Measurements from ENCODE around the gene SLC7A14. TPM values are rescaled to one million over a fixed set of nuclear protein-coding genes. Genes with fewer than 3 reads are reported as not detected.

Gene SLC7A14
- total and polyA plus RNA-seq, 12 donors: under 0.01 TPM; not detected in 11

DNA sequence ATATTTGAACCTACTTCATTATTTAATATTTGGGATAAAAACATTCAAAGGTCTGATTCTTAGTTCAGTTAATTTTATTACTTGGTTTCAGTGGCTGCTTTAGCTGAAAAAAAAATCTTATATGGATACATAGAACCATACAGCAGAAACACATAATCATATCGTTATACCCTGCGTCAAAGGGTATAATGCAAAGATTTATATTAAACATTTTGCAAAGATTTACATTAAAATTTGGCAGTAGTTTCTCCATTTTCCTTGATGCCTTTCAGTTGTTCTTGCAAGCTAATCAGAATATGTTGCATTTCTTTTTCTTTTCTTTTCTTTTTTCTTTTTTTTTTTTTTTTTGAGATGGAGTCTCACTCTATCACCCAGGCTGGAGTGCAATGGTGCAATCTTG is 135.8 kb downstream of the SLC7A14 start:
- intact Hi-C loops (cut with DNase I): no loop called here
- Histone ChIP-seq H3K27me3 (no peaks in the 10 kb centered on the region), H3K4me1 (no peaks in the 10 kb centered on the region), H3K27ac (no peak overlapping the region), H3K4me3 (no peak overlapping the region), H3K36me3 (no peaks in the 10 kb centered on the region), H3K9me3 (no peaks in the 10 kb centered on the region)
- ATAC-seq: no peak
- DNase-seq: no peak
- WGBS, 2 donors: 93 to 96% methylated on average over 2 of the region's 2 CpGs
- TF ChIP-seq CTCF (IDR thresholded peaks at IDR 0.05): no peak

DNA sequence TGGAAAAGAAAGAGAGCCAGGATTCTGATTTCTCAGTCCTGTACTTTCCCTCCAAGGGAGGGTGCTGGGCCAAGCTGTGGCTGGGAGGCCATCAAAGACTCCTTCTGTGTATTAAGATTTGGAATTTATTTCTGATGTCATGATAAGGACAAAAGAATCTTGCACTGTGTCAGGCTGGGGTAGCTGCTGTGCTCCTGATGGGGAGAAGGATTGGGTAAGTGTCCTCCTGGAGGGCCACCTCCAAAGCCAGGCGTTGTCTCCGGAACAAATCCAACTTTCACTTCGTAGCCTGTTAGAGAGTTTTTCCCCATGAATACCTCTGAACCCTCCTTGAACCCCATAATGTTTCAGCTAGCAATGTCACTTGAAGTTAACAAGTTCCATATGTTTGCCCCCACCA is 137.3 kb downstream of the SLC7A14 start:
- DNase-seq (no peak), ATAC-seq (no peak)
- intact Hi-C loops (cut with DNase I): no loop called here
- Histone ChIP-seq H3K27me3 (no peaks in the 10 kb centered on the region), H3K9me3 (no peaks in the 10 kb centered on the region), H3K4me1 (no peaks in the 10 kb centered on the region), H3K4me3 (no peak overlapping the region), H3K36me3 (no peaks in the 10 kb centered on the region), H3K27ac (no peak overlapping the region)
- 91 to 95% methylated on average over 3 of the region's 3 CpGs for WGBS, 2 donors
- TF ChIP-seq CTCF (IDR thresholded peaks at IDR 0.05): no peak

DNA sequence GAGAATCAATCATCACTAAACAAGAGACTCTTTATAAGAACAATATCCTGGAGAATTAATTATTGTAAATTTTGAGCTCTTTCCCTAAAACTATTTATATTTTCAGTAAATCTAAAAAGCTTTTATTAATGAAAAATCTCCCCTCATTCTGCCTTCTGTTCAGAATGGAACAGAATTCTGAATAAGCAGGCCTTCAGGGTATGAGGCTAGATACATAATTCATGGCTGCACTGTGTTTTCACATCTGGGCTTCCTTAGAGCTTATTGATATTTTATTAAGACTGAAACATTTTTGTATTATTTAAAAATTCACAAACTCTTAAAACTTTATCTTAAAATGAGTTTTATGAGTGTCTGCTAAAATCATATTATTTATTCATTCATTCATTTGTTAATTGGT is 142.4 kb downstream of the SLC7A14 start:
- Histone ChIP-seq H3K27me3 (peaks cover 0 to 6% (median 0%) of the 10 kb centered on the region in 7 donors), H3K36me3 (no peaks in the 10 kb centered on the region), H3K4me1 (no peaks in the 10 kb centered on the region), H3K4me3 (no peak overlapping the region), H3K9me3 (no peaks in the 10 kb centered on the region), H3K27ac (no peak overlapping the region)
- DNase-seq: no peak
- intact Hi-C loops (cut with DNase I): no loop called here
- TF ChIP-seq CTCF (IDR thresholded peaks at IDR 0.05): no peak
- ATAC-seq: no peak

- TF ChIP-seq CTCF (IDR thresholded peaks at IDR 0.05): no peak
- no peak for DNase-seq
- H3K4me3 ChIP-seq: no peak overlapping the region
- H3K4me1 ChIP-seq: no peaks in the 10 kb centered on the region
- H3K9me3 ChIP-seq: no peaks in the 10 kb centered on the region
- intact Hi-C loops (cut with DNase I): no loop called here
- H3K36me3 ChIP-seq: no peaks in the 10 kb centered on the region
- no peak overlapping the region for H3K27ac ChIP-seq
- no peak for ATAC-seq
- H3K27me3 ChIP-seq: peaks cover 0 to 6% (median 0%) of the 10 kb centered on the region in 7 donors
These were observed 142.9 kb downstream of the SLC7A14 start for GRCh38 chr3:170442947-170443346.

GRCh38 chr3:170441412-170441811 is 144.5 kb downstream of the SLC7A14 start:
- H3K4me1 ChIP-seq: no peaks in the 10 kb centered on the region
- no peaks in the 10 kb centered on the region for H3K9me3 ChIP-seq
- ATAC-seq (no peak), DNase-seq (no peak)
- TF ChIP-seq CTCF (IDR thresholded peaks at IDR 0.05): no peak
- no peak overlapping the region for H3K27ac ChIP-seq
- H3K27me3 ChIP-seq: peaks cover 0 to 6% (median 0%) of the 10 kb centered on the region in 7 donors
- intact Hi-C loops (cut with DNase I): no loop called here
- no peak overlapping the region for H3K4me3 ChIP-seq
- WGBS, 2 donors: 91 to 94% methylated on average over 4 of the region's 4 CpGs
- H3K36me3 ChIP-seq: no peaks in the 10 kb centered on the region
